ENCODE measurements around the gene FGF7.
"Not testable (repeated sequence)": the region's sequence is repeated elsewhere in the genome, so short reads cannot be mapped to it uniquely, and the experiment has no call there.

The FGF7 gene

DNA sequence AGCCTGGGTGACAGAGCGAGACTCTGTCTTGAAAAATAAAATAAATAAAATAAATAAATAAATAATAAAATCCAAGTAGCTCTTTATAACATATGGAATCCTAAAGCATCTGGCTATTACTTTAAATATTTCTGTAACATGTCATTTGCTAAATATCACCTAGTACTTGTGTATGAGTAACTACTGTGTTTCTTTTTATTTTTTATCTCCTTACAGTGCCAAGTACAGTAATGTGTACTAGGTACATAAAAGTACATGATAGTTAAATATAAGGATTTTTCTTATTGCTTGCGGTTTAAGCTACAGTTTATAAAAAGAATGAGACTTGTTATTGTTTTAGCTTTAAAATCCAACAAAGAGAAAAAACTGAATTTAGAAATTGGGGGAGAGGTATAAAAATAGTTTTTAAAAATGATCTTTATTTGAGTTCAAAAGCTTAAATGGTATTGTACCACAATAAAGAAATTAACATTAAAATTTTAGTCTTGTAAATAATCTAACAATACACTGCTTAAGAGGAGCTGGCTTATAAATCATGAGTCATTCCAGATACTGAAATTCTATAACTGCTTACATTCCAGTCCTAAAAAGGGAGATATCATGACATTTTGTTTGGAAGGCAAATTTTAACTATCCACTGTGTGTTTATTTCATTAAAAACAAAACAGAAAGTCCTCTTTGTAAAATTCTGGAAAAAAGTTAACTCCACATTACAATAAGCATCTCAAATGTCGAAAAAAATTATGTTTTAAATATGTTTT, 73.1 kb downstream of the FGF7 start:
- no peak for DNase-seq

DNA sequence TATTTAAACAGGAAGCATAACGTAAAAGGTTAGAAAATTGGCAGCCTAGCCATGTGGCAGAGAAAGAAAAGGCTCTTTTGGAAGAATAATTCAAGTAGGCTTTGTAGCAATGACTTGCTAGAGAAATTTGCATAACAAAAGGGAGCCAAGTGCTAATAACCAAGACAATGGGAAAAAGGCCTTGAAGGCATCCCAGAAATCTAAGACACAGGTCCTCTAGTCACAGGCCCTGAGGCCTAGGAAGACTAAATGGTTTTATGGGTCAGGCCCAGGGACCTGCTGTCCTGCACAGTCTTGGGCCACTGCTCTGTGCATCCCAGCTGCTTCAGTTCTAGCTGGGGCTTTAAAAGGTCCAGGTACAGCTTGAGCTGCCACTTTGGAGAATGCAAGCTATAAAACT, 78.5 kb downstream of the FGF7 start:
- DNase-seq, result no peak

GRCh38 chr15:49506341-49506740, 83.3 kb downstream of the FGF7 start:
- DNase-seq, result no peak

GRCh38 chr15:49507261-49507660, 84.2 kb downstream of the FGF7 start:
- DNase-seq, result no peak

DNA sequence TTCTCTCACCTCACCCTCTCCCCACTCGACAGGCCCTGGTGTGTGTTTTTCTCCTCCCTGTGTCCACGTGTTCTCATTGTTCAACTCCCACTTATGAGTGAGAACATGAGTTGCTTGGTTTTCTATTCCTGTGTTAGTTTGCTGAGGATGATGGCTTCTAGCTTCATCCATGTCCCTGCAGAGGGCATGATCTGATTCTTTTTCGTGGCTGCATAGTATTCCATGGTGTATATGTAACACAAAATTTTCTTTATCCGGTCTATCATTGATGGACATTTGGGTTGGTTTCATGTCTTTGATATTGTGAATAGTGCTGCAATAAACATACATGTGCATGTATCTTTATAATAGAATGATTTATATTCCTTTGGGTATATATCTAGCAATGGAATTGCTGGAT, 89.7 kb downstream of the FGF7 start:
- DNase-seq, result not testable (repeated sequence)

DNA sequence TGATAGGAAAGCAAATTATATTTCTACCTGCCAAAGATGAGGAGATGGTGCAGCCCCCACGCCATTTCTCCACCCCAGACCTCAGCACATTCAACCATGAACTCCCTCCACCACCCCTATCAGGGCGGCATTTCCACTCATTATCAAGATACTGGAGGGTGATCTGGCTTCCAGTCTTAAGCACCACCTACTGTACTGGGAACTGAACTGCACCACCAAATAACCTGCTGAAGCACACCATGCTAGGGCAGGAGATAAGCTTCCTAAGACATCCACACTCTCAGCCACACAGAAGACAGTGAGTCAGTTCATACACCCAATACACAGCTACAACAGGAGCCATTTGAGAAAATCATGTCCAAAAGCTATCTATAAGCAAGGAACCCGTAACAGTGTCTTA, 98.8 kb downstream of the FGF7 start:
- DNase-seq, result no peak

GRCh38 chr15:49528289-49528688, 105.2 kb downstream of the FGF7 start:
- DNase-seq, result no peak

GRCh38 chr15:49530092-49530491, 107.0 kb downstream of the FGF7 start:
- no peak for DNase-seq
